ENCODE results near the gene THSD7A. TPM values are rescaled to one million over a fixed set of nuclear protein-coding genes. Genes with fewer than 3 reads are reported as not detected.

The THSD7A gene
- total and polyA plus RNA-seq, 2 of the 4 experiments (the other 2 are of a cell fraction) = 0.02 to 0.18 TPM

DNA sequence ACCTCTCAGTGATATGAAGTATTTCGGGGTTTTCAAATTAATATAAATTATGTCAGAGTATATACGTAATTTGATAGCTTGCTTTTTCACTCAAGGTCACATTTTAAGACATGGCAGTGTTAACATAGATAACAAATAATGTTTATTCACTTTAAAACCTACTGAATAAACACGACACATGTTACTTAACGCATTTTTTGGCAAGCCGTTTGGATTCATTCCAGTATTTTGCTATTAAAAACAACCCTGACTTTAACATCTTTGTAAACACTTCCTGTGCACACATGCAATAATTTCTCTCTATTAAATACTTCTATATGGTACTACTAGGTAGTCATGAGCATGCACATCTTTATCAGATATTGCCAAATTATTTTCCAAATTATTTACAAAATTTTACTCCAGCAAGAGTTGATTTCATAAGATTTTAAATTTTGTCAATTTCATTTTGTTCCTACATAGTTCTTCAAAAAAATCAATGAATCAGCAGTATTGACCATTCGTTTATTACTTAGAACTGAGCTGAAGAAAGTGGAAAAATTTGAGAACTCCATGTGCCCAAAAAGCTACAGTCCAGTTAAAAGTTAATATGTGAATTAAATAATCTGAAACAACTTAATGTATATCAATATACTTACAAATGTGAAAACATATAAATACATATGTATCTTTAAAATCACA lies 26.8 kb upstream of the THSD7A start:
- no peaks in the 10 kb centered on the region for H4K20me1 ChIP-seq (ENCODE audit: insufficient read depth, low read length)
- H4K91ac ChIP-seq (ENCODE audit: insufficient read depth, low read depth, low read length) = no peak overlapping the region
- ATAC-seq (ENCODE audit: low read depth) (no peak), DNase-seq (no peak)
- no peak overlapping the region for H3K56ac ChIP-seq (ENCODE audit: extremely low read depth, insufficient read depth, low read length)
- H3K9me3 ChIP-seq (ENCODE audit: control insufficient read depth, insufficient read depth, low read length) = no peaks in the 10 kb centered on the region
- TF ChIP-seq SMC3 (IDR thresholded peaks at IDR 0.05; ENCODE audit: low read depth, low read length) (no peak), CHD1 (IDR thresholded peaks at IDR 0.05; ENCODE audit: low read depth, low read length) (no peak), MAFK (IDR thresholded peaks at IDR 0.05; ENCODE audit: low read depth, low read length) (peak; percentile 57; the same call in 1 of the 2 replicates), NFE2L2 (IDR thresholded peaks at IDR 0.05; ENCODE audit: low read depth, low read length) (no peak), RFX5 (IDR thresholded peaks at IDR 0.05; ENCODE audit: low read depth, low read length) (no peak)
- TF ChIP-seq, protein P1, sequence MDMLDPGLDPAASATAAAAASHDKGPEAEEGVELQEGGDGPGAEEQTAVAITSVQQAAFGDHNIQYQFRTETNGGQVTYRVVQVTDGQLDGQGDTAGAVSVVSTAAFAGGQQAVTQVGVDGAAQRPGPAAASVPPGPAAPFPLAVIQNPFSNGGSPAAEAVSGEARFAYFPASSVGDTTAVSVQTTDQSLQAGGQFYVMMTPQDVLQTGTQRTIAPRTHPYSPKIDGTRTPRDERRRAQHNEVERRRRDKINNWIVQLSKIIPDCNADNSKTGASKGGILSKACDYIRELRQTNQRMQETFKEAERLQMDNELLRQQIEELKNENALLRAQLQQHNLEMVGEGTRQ (IDR thresholded peaks at IDR 0.05; ENCODE audit: low read depth, low read length) = no peak
- no peak overlapping the region for H3K18ac ChIP-seq (ENCODE audit: low read depth, low read length)
- no peaks in the 10 kb centered on the region for H3K9me1 ChIP-seq (ENCODE audit: insufficient read depth, low read length)
- no peak overlapping the region for H2AK9ac ChIP-seq (replicated peaks; ENCODE audit: low read depth, low read length, poor library complexity)
- CTCF ChIA-PET = no interaction called here
- WGBS, 2 experiments (ENCODE audit: extremely low coverage in 2 of 2, insufficient read length in 1 of 2) = no CpG with 5 or more reads among the region's 6 CpGs
- no peak overlapping the region for H2BK5ac ChIP-seq (ENCODE audit: low read depth, low read length, poor library complexity, severe bottlenecking)
- no peak overlapping the region for H3K23ac ChIP-seq (ENCODE audit: low read depth, low read length)
- no peaks in the 10 kb centered on the region for H3K27me3 ChIP-seq (ENCODE audit: control insufficient read depth, insufficient read depth, low read length)
- H4K5ac ChIP-seq (ENCODE audit: low read depth, low read length) = no peak overlapping the region
- H3K36me3 ChIP-seq (ENCODE audit: control insufficient read depth, insufficient read depth, low read length) = no peaks in the 10 kb centered on the region
- no TSS peak for BruUV-seq (replicated peaks)
- POLR2A ChIA-PET (ENCODE audit: unreplicated experiment) = no interaction called here
- dilution Hi-C loops (cut with HindIII; ENCODE audit: low sequenced_read_pairs, unreplicated experiment) (no loop called here), in situ Hi-C loops (cut with MboI; ENCODE audit: low sequenced_read_pairs) (no loop called here), intact Hi-C loops (cut with micrococcal nuclease) (no loop called here)
- H3K79me1 ChIP-seq (ENCODE audit: low read depth in 1 of 2, low read length in 2 of 2) = no peaks in the 10 kb centered on the region
- H3K14ac ChIP-seq (replicated peaks; ENCODE audit: low read depth, low read length) = no peak overlapping the region
- no peaks in the 10 kb centered on the region for H3K4me1 ChIP-seq (ENCODE audit: control insufficient read depth, insufficient read depth, low read length)
- no peak overlapping the region for H2BK120ac ChIP-seq (ENCODE audit: low read depth, low read length)
- H3K4me3 ChIP-seq (ENCODE audit: insufficient read depth, low read depth, low read length) = no peak overlapping the region
- H2AK5ac ChIP-seq (ENCODE audit: low read depth, low read length) = no peak overlapping the region
- no peak overlapping the region for H3K4ac ChIP-seq (ENCODE audit: low read depth, low read length)
- H2BK20ac ChIP-seq (ENCODE audit: low read depth, low read length) = no peak overlapping the region
- H2BK15ac ChIP-seq (ENCODE audit: low read depth, low read length) = no peak overlapping the region
- H4K8ac ChIP-seq (ENCODE audit: low read depth in 2 of 2, low read length in 2 of 2) = no peak overlapping the region
- no peak overlapping the region for H2AFZ ChIP-seq (replicated peaks; ENCODE audit: low read length, poor library complexity)
- no peak overlapping the region for H3K4me2 ChIP-seq (ENCODE audit: low read depth, low read length)
- no peak overlapping the region for H3K27ac ChIP-seq (ENCODE audit: insufficient read depth, low read length)
- H3K9ac ChIP-seq (ENCODE audit: low read depth, low read length) = no peak overlapping the region

All from IMR-90 (cell line).